ENCODE data around the gene IFT43. TPM values are rescaled to one million over a fixed set of nuclear protein-coding genes. Genes with fewer than 3 reads are reported as not detected.

Gene IFT43
- total and polyA plus RNA-seq, 9 of the 15 experiments (the other 6 are each of a cell fraction or from before 2014, with no cell fraction given) = 4.9 to 12.8 (median 8.0) TPM

DNA sequence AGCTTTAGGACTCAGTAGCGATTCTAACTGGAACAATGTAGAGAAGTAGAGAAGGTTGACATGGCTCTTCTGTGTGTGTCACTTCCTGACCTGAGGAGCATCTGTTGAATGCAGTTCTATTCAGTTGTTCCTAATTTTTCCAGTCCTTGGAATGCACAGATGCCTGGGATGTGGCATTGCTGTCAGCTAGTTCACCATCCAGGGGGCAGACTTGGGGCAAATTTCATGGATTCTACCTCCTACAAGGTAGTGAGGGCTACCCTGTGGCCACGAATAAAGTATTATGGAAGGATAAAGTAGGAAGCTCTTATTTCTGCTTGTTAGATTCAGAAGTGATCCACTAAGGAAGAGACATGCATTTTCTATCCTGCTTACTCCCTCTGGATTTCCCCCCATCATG lies 91.8 kb downstream of the IFT43 start:
- H3K9ac ChIP-seq (ENCODE audit: insufficient read depth in 1 of 2, low read depth in 2 of 2, low read length in 2 of 2) = no peak overlapping the region
- peaks cover 29 to 64% of the 10 kb centered on the region in 2 experiments for H3K27me3 ChIP-seq (ENCODE audit: control insufficient read depth in 2 of 2, insufficient read depth in 2 of 2, low read length in 2 of 2)
- H3K4me1 ChIP-seq (replicated peaks in 1 of 2; ENCODE audit: control insufficient read depth in 2 of 2, insufficient read depth in 2 of 2, low read length in 2 of 2) = no peaks in the 10 kb centered on the region
- in situ Hi-C loops (cut with MboI) (no loop called here), intact Hi-C loops (cut with micrococcal nuclease) (no loop called here)
- 0% methylated on average over 2 of the region's 2 CpGs for WGBS (ENCODE audit: insufficient coverage, low coverage, missing lambda C conversion rate)
- ChIA-PET POLR2A (interaction anchor here (1.5 kb wide), 1 partner anchor 9 kb away, joined by 5 read pairs; no protein-coding TSS in a partner anchor), CTCF (ENCODE audit: low intra/inter-chr PET ratio) (no interaction called here)
- FAIRE-seq = no peak
- no peaks in the 10 kb centered on the region for H3K9me1 ChIP-seq (ENCODE audit: control insufficient read depth, insufficient read depth, low read length)
- no peak overlapping the region for H2AFZ ChIP-seq (ENCODE audit: low read depth, low read length)
- H3K36me3 ChIP-seq (ENCODE audit: control insufficient read depth, insufficient read depth, low read length) = no peaks in the 10 kb centered on the region
- no peaks in the 10 kb centered on the region for H4K20me1 ChIP-seq (replicated peaks; ENCODE audit: control insufficient read depth, insufficient read depth, low read length)
- no peak overlapping the region for H3K4me2 ChIP-seq (ENCODE audit: insufficient read depth, low read length)
- no peak for ATAC-seq
- no peaks in the 10 kb centered on the region for H3K79me2 ChIP-seq (ENCODE audit: control insufficient read depth, insufficient read depth, low read length)
- no peak overlapping the region for H3K4me3 ChIP-seq
- no peak for DNase-seq (ENCODE audit: extremely low read depth in 1 of 4, low spot score in 3 of 4)
- no peak overlapping the region for H3K27ac ChIP-seq (ENCODE audit: extremely low read depth, low read depth, low read length)
- BruUV-seq (replicated peaks) = no TSS peak
- no peaks in the 10 kb centered on the region for H3K9me3 ChIP-seq (replicated peaks; ENCODE audit: control insufficient read depth, insufficient read depth, low read depth, low read length)
- TF ChIP-seq ARHGAP35 (IDR thresholded peaks at IDR 0.05; ENCODE audit: partially characterized antibody) = no peak
- TF ChIP-seq ZNF212 (CRISPR knock-in tag; IDR thresholded peaks at IDR 0.05) = no peak
- no peak for TF ChIP-seq USF2 (CRISPR knock-in tag; IDR thresholded peaks at IDR 0.05)
- no peak for TF ChIP-seq ZNF696 (CRISPR knock-in tag; conservative IDR thresholded peaks at IDR 0.05)
- no peak for TF ChIP-seq ATF2 (CRISPR knock-in tag; IDR thresholded peaks at IDR 0.05)
- TF ChIP-seq HMG20A (CRISPR knock-in tag; conservative IDR thresholded peaks at IDR 0.05) = no peak
- TF ChIP-seq ZNF518B (CRISPR knock-in tag; IDR thresholded peaks at IDR 0.05) = no peak
- no peak for TF ChIP-seq KDM4B (IDR thresholded peaks at IDR 0.05; ENCODE audit: borderline replicate concordance in 2 of 2, low read depth in 1 of 2)
- TF ChIP-seq MAFG (tag; conservative IDR thresholded peaks at IDR 0.05) = no peak
- TF ChIP-seq ZNF57 (CRISPR knock-in tag; IDR thresholded peaks at IDR 0.05) = no peak
- no peak for TF ChIP-seq CREM (IDR thresholded peaks at IDR 0.05; ENCODE audit: low read depth)
- TF ChIP-seq PATZ1 (CRISPR knock-in tag; IDR thresholded peaks at IDR 0.05; ENCODE audit: borderline replicate concordance) = no peak
- TF ChIP-seq ZFPM2 (CRISPR knock-in tag; IDR thresholded peaks at IDR 0.05) = no peak

All from K562 (cell line).